Esophagus muscularis mucosa (tissue), 3 donors: Measurements from ENCODE around the gene PRR5L.

ENCODE experiments used
- CTCF ChIP-seq, 3 experiments: fragments of 200-600 bp in 2 of 3; fragments of 450-650 bp in 1 of 3; sonication (generic) in 2 of 3; IDR thresholded peaks; one replicate each; pipeline ENCODE4 v1.5.1; 2017 to 2019; ENCODE audit warnings: antibody characterized with exemption in 3 of 3, mild to moderate bottlenecking in 2 of 3, moderate library complexity in 1 of 3
- POLR2A ChIP-seq: fragments of 450-650 bp; IDR thresholded peaks from one replicate; pipeline ENCODE4 v1.6.1; 2017; ENCODE audit warnings: antibody characterized with exemption, moderate library complexity, mild to moderate bottlenecking, low read depth
- POLR2AphosphoS5 ChIP-seq, 2 donors: sonication (generic); formaldehyde crosslinking; IDR thresholded peaks; one replicate each; pipeline ENCODE4 v1.6.1; 2017; ENCODE audit warnings: antibody characterized with exemption in 2 of 2

GRCh38 chr11:36394056-36394455 is 98.0 kb downstream of the PRR5L start:
- TF ChIP-seq CTCF (IDR thresholded peaks at IDR 0.05) (no peak), POLR2A (no peak), POLR2AphosphoS5 (IDR thresholded peaks at IDR 0.05) (no peak)
